Stimulated activated CD8-positive, alpha-beta memory T cell treated with anti-CD3 and anti-CD28 coated beads, Interleukin-15, amount 100 ng/mL, for 48 hours (primary cell): ENCODE data around the gene TNIP2.
"Not testable (repeated sequence)": the region's sequence is repeated elsewhere in the genome, so short reads cannot be mapped to it uniquely, and the experiment has no call there.

Experiments
- DNase-seq, 2 donors: peaks; one replicate each; pipeline ENCODE4 v3.0.0-alpha.2; 2020; ENCODE audit warnings: low read depth in 2 of 2

Gene TNIP2

DNA sequence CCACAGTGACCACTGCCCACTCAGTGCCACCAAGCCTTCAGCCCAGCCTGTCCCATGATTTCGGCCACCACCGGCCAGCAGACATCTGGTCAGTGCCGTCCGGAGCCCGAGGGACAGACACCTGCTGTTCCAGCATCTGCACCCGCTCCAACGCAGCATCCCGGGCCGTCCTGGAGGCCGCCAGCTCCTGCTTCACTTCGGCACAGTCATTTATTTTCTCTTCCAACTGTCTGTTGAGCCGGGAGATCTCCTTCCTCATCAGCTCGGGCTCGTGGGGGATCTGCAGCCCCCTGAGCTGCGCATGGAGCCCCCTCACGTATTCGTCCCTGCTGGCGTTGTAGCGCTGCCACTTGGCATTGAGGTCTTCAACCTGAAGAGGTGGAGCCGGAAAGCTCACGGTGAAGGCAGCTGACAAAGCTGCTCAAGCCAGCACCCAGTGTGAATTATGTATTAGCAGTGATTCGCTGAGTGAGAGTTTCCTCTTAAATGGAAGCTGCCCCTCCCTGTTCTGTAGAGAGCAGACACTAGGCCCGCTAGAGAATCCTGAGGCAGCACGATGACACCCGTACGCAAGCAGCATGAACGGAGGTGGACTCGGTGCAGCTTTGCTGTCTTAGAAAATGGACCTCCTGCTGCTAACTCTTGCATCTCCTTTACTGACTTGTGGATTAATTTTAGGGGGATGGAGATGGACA lies 11.4 kb downstream of the TNIP2 start:
- DNase-seq, result no peak

DNA sequence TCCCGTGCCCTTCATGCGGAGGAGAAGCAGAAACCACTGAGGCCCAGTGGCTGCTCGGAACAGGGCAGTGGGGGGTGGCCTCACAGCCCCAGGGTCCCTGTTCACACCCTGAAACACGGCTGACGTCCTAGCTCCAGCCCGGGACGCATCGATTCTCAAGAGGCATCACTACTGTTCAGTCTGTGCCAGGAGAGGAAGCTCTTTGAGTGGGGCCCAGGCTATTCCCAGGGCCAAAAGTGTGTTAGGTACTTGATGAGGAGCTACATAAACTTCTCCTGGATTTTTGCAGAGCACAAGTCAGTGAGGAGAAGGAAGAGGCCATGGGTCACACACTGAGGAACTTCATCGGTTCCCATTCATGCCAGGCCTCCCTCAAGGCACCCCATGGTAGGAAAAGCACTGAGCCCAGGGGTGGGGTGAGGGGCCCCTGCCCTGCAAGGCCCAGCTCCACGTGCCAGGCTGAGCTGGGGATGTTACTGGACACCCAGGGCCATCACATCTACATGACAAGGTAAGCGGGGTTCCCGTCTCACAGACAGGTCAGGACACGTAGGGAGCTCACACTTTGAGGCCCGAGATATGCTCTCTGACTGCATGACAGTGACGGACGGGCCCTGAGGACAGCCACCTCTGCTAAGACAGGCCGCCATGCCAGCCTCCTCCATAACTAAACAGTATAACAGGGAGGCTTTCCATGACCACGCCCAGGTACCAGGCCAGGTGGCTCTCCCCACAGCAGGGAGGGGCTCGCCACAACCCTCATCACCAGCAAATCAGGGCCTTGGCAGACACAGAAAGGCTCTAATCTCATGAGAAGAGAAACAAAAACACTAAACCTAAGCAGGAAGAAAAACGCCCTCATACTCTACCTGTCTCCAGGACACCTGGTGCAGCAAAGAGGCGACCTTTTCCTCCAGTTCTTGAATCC lies 12.4 kb downstream of the TNIP2 start:
- no peak for DNase-seq

DNA sequence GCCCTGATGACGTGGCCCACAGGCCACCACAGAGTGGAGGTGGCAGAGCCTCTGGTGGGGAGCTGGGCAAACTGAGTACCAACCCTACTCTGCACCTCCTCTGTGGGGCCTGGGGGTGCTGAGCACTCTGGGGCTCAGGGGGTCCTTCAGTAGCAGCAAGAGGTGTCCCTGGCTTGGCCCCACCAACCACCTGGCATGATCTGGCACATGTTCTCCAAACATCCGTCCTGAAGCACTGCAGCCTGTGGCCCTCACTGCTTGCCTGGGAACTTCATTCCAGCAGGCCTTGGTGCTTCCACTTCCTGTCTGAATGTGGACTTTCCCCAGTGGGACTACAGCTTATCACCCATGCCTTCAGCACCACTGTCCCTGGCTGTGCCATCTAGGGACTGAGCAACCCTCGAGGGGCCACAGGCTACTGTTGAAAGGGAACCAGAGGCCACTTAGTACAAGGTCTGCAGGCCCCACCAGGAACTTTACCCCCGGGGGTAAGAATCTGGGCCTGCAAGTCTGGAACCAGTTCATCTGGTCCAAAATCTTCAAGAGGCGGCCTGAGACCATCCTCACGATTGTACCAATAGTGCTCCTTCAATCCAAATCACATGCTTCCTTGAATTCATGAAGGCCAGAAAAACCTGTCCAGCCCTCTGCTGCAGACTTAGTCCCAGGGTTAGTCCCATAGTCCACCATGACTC lies 13.2 kb downstream of the TNIP2 start:
- DNase-seq, result no peak

DNA sequence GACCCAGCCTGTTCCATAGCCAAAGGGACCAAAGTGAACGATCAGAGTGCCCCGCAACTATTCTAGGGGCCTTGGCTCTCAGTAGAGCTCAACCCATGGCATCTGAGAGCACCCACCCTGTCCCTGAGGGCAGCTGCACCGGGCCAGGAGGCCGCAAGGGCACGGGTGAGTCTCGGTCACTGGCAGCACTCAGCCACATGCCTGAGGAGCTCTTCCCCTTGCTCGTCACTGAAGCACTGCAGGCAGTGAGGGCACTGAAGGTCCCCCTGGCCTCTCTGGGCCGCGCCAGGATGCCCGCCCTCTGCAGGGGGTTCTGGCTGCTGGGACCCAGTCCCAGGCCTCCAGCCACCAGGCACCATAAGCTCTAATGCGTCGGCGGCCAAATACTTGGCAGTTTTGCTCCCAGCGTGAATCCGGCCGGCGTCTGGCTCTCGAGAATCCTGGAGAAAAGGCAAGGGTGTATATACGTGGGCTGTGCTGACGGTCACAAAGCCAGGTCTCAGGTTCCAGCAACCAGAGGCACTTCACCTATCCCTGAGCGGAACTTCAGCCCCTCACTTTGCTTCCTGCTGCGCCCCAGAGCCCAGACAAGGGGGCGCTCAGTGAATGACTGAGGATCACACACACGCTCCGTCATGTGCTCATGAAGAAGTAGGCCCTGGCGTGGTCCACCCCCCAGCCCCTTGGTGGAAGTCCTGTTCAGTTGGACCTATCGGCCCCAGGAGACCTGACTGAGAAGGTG lies 13.9 kb downstream of the TNIP2 start:
- DNase-seq, result no peak

DNA sequence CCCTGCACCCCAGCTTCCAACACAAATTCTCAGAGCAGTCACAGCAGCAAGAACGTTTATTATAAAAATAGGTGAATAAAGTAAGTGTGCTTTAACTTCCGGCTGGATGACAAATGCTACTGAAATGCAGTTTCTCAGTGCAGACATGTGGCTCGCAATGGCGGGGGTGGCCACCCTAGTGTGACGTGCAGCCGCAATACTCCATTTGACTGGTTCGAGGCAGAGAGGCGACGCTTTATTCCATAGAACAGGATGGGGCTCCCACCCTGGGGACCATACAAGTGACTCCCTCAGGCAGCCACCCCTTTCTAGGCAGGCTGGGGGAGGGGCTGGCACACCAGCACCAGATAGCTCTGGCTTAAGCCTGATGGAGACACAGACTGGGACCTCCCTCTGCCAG lies 14.5 kb downstream of the TNIP2 start:
- no peak for DNase-seq

DNA sequence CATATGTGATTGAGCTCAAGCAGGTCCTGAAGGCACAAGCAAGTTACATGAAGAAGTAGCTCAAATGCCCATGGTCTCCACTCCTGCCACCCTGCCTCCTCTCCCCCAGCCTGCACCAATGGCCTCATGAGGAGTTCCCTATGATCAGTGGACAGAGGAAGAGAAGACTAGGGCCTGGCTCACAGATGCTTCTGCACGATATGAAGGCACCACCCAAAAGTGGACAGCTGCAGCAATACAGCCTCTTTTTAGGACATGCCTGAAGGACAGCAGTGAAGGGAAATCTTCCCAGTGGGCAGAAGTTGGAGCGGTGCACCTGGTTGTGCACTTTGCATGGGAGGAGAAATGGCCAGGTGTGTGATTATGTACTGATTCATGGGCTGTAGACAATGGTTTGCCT lies 17.8 kb downstream of the TNIP2 start:
- not testable (repeated sequence) for DNase-seq

DNA sequence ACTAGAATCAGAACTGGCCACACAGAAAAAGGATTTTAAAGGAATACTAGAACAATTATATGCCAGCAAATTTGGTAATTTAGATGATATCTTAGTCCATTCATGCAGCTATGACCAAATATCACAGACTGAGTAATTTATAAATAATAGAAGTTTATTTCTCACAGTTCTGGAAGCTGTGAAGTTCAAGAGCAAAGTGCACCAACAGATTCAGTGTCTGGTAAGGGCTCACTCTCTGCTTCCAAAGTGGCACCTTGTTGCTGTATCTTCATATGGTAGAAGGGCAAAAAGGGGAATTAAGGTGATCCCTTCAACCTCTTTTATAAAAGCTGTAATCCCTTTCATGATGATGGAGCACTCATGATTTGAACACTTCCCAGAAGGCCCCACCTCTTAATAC lies 20.3 kb downstream of the TNIP2 start:
- no peak for DNase-seq

DNA sequence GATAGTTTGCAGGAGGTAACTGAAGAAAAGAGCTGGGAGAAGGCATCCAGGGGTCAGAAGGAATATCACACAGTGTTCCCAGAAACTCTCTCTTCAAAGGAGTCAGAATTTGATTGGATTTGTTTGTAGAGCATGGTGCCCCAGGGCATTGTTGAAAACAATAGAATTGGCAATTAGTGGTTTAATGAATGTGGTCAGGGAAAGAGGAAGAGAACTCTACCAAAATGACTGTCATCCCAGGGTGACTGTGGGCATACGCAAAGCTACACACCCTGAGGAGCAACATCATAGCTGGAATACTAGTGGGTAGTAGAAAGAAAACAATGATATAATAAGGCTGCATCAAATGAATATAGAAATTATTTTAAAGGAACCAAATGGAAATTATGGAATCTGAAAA lies 21.5 kb downstream of the TNIP2 start:
- DNase-seq, result no peak

DNA sequence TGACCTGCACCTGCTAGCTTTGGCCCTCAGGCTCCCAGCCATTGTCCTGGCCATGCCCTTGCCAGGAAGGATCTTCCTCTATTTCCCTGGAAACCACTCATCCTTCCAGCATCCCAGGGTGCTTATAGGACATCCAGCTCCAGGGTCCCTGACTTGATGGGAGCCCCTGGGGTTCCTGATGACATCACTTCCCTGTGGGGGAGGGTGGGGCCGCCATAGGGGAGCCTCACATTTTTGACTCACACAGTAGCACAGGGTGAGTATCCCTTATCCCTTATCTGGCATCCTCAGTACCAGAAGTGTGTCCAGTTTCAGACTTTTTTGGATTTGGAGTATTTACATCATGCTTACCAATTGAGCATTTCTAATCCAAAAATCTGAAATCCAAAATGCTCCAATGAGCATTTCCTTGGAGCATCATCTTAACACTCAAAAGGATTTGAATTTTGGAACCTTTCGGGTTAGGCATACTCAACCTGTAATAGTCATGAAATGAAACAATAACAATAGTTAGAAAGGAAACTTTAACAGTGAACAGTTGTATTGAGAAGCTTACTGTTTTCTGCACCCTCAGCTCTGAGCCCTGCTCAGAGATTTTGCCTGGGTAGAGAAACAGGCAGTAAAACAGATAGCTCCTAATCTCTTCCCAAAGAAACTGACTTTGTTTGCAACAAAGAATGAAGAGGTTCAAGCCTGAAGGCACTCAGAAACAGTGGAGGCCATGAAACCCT lies 22.1 kb downstream of the TNIP2 start:
- DNase-seq, result no peak

DNA sequence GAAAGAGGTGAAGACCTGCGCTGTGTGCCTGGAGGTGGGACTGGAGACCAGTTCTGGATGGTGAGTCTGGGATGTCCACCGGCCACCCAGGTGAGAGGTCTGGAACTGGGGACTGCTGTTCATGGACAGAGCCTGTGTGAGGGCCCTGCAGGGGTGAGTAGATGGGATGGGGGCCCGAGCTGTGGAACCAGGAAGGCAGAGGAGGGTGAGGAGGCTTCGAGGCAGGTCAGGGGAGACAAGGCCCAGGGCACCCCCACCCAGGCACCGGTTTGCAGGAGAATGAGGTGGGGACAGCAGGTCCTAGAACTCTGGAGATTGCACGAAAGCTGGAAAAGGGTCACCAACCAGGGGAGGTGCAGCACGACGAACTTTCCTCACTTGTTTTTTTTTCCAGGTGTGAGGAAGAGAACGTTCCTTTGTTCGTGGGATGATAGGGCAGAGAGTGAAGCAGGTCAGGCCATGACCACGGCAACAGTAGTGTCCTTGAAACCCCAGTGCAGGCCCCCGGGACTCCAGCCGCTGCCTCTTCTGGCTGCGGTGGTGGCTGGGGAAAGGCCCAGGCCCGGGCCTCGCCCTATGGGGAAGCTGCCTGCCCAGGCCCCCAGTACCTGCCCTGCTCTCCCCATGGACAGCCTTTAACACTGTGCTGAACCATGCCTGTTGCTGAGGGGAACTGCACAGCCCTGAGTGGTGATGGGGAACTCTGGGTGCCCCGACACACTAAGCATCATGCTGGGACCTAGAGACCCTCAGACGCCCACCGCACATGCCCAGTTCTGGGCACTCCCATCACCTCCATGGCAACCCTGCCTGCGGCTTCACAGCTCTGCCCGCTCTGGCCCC lies 22.9 kb downstream of the TNIP2 start:
- no peak for DNase-seq

DNA sequence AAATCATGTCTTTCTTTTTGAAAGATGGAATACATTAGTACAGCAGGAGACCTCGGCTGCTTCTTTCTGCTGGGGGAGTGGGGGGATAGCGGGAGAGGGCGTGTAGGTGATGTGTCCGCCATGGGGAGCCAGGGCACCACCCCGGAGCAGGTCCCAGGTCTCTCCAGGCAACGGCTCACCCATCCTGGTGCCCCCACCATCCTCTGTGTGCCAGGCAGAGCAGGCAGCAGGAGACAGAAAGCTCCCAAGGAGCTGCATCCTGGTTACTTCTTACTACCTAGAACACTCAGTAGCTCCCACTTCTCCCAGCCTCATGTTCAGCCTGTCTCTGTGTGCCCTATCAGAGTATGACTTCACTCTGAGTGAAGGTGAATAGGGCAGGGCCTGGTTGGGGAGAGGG lies 23.6 kb downstream of the TNIP2 start:
- DNase-seq, result no peak

DNA sequence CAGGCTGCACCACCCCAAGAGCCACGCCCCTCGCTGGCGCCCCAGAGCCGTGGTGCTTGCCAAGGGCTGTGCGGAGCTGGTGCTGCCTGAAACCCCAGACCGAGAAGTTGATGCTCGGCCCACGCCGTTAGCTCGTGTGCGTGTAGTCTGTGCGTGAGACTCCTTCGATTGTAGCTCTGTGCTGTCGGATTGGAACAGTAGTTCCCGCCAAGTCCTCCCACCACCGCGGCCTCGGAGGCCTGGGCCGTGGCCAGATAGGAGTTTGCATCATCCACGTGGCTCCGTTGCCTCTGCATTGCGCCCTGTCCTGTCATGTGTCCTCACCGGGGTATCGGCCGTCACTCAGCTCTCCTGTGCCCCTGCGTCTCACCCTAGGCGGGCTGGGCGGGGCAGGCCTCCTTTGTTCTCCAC lies 24.2 kb downstream of the TNIP2 start:
- DNase-seq, result no peak

DNA sequence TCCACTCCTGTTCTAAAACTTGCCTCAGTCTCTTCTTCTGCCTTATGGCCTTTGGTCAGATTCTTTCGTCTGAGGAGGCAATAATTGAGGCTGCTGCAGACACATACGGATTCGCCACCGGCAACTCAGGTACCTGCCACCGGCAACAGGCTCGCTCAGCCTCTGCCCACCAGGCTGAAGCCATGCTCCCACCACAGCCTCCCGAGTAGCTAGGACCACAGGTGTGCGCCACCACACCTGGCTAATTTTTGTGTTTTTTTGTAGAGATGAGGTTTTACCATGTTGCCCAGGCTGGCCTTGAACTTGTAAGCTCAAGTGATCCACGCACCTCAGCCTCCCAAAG lies 26.6 kb downstream of the TNIP2 start:
- DNase-seq, result no peak

DNA sequence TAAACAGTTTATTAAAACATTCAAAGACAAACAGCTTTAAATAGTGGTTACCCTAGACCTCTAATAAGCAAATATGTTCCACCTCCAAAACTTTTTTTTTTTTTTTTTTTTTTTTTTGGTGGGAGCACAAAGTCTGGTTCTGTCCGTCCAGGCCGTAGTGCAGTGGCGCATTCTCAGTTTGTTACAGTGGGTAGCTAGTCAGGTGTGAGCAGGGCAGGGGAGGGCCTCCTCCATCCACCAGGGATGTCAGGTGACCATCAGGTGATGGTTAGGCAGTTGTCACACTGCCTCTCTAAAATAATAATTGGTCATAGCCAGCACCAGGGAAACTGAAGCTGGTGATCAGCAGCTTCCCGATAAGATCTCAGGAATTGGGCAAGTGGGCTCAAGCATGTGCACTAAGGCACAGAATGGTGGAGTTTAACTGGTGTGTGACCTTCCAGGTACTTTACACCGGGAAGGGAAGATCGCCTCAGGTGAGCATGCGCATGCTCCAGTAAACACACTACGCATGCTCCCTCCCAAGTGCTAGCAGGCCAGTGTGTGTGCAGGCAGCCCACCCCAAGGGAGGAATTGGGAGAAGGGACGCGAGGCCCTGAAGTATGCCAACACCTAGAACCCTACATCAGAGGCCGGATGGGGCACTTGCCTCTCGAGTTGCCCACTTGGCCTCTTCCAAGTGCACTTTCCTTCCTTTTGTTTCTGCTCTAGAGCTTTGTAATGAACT lies 27.2 kb downstream of the TNIP2 start:
- DNase-seq, result no peak

DNA sequence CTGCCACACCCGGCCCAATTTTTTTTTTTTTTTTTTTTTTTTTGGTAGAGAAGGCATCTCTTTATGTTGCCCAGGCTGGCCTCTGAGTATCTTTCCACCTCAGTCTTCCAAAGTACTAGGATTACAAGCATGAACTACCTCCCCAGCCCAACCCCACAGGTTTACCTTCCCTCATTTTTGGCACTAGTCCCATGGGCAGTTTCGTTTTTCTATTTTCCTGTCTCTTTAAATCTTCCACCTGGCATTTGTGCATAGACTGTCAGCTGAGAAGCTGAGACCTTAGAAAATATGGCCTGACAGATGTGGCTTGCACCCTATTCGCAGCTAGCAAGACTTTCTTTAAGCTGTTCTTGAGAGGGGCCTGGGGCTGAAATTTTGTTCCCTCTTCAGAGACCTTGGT lies 27.9 kb downstream of the TNIP2 start:
- no peak for DNase-seq

DNA sequence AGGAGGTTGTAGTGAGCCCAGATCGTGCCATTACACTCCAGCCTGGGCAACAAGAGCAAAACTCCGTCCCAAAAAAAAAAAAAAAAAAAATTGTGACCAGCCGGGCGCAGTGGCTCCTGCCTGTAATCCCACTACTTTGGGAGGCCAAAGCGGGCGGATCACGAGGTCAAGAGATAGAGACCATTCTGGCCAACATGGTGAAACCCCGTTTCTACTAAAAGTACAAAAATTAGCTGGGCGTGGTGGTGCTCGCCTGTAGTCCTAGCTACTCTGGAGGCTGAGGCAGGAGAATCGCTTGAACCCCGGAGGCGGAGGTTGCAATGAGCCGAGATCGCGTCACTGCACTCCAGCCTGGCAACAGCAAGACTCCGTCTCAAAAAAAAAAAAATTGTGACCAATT lies 29.3 kb downstream of the TNIP2 start:
- not testable (repeated sequence) for DNase-seq

DNA sequence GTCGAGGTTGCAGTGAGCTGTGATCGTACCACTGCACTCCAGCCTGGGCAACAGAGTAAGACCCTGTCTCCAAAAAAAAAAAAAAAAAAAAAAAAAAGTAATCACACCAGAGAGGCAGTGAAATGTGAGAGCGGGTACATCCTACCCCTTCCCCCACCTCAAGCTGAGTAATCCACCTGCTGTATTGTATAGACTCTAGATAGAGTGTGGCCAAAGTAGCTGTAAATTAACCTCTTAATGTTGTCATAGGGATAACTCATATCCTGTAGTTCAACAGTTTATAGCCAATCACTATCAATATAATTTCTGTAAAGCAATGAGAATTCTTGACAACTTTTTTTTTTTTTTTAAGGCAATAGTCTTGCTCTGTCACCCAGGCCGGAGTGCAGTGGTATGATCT lies 30.8 kb downstream of the TNIP2 start:
- no peak for DNase-seq

DNA sequence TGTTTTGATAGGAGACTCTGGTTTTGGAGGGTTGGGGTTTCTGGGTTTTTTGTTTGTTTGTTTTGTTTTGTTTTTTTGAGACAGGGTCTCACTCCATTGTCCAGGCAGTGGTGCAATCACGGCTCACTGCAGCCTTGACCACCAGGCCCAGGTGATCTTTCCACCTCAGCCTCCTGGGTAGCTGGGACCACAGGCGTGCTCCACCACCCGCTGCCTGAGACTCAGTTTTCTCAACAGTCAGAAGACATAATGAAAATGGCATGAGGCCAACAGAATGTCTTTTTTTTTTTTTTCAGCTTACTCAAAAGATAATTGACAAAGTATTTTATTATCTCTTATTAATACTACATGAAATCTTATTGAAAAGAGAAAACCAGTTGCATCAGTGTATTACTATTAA lies 32.4 kb downstream of the TNIP2 start:
- no peak for DNase-seq

DNA sequence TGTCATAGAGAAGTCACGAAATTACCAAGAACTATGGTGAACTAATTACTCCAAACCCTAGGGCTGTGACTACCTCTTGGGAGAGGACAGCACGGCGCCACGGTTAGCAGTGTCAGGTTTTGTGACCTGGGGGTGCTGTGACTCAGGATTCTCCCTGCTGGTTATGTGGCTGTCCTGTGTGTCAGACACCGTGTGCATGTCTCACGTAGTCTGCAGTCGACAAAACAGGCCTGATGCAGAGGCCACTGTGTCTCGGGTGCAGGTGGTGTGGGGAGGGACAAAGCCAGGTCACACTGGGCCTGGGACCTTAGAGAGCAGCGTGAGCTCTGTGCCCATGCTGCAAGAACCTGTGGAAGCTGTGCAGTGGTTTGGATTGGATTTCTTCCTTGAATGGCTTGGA lies 34.1 kb downstream of the TNIP2 start:
- DNase-seq, result no peak

DNA sequence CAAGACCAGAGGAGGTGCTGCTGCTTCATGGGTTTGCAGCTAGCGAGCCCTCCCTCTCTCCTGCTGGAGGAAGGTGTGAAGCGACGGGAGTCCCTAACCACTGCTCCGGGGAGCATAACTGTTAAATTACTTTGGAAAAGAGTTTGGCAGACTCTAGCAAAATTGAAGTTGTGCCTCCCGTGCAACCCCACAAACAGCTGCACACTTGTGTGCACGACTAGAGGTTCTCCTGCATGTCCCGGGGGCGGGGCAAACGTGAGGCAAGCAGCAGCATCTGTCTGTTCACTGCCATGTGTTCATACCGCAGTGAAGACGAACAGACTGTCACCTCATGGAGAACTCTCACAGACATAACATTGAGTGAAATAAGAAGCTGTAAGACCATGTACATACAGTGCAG lies 34.5 kb downstream of the TNIP2 start:
- no peak for DNase-seq
